PC-9 (cell line): ENCODE results near the gene KCNK4. TPM values are rescaled to one million over a fixed set of nuclear protein-coding genes. Genes with fewer than 3 reads are reported as not detected.

Source experiments
- BruUV-seq: library from RNA; stranded (reverse); fragments of 400-500 nt; replicated peaks from 2 replicates; lab custom pipeline; 2021; lab: Mats Ljungman, UMichigan
- CTCF ChIA-PET: fragments of 300-600 bp; sonication (Branson Sonifier 250); formaldehyde crosslinking; loops from one replicate; lab custom pipeline; 2022; ENCODE audit warnings: antibody characterized with exemption; lab: Charles Lee
- POLR2A ChIA-PET: fragments of 300-600 bp; sonication (Branson Sonifier 250); formaldehyde crosslinking; loops from one replicate; lab custom pipeline; 2022; ENCODE audit warnings: antibody characterized with exemption; ENCODE audit not compliant: unreplicated experiment; lab: Charles Lee
- DNase-seq, 2 experiments: peaks; one replicate each; pipeline versions ENCODE4 v3.0.0 to v3.0.0-alpha.2; 2015 to 2022; ENCODE audit warnings: mixed read lengths in 1 of 2
- H2AFZ ChIP-seq: fragments of 200-600 bp; sonication (generic); 2 replicates; pipeline ENCODE4 v1.8.1; 2017; ENCODE audit warnings: antibody characterized with exemption
- H3F3A ChIP-seq: fragments of 200-600 bp; sonication (generic); 2 replicates; pipeline ENCODE4 v1.8.1; 2017; ENCODE audit warnings: antibody characterized with exemption, mild to moderate bottlenecking, low read depth; ENCODE audit not compliant: insufficient read depth
- H3K27ac ChIP-seq: fragments of 200-600 bp; sonication (generic); 2 replicates; pipeline ENCODE4 v1.6.1; 2016; ENCODE audit warnings: mixed run types
- H3K27me3 ChIP-seq: fragments of 200-600 bp; sonication (generic); 2 replicates; pipeline ENCODE4 v1.6.1; 2016; ENCODE audit warnings: low read depth, mixed run types; ENCODE audit not compliant: insufficient read depth
- H3K36me3 ChIP-seq: fragments of 200-600 bp; sonication (generic); 2 replicates; pipeline ENCODE4 v1.6.1; 2016; ENCODE audit warnings: low read depth, mixed run types
- H3K4me1 ChIP-seq: fragments of 200-600 bp; sonication (generic); replicated peaks from 2 replicates; pipeline ENCODE4 v1.6.1; 2016; ENCODE audit warnings: mixed run types; ENCODE audit not compliant: insufficient read depth
- H3K4me2 ChIP-seq: fragments of 200-600 bp; sonication (generic); 2 replicates; pipeline ENCODE4 v1.6.1; 2017; ENCODE audit warnings: mixed run types
- H3K4me3 ChIP-seq: fragments of 200-600 bp; sonication (generic); 2 replicates; pipeline ENCODE4 v1.6.1; 2016; ENCODE audit warnings: mixed run types
- H3K79me2 ChIP-seq: fragments of 200-600 bp; sonication (generic); 2 replicates; pipeline ENCODE4 v1.6.1; 2017; ENCODE audit warnings: low read depth, mixed run types
- H3K9me2 ChIP-seq: fragments of 200-600 bp; sonication (generic); 2 replicates; pipeline ENCODE4 v1.8.1; 2017; ENCODE audit warnings: mild to moderate bottlenecking; ENCODE audit not compliant: insufficient read depth
- H3K9me3 ChIP-seq: fragments of 200-600 bp; sonication (generic); 2 replicates; pipeline ENCODE4 v1.8.1; 2016; ENCODE audit warnings: low read depth; ENCODE audit not compliant: insufficient read depth
- H4K20me1 ChIP-seq: fragments of 200-600 bp; sonication (generic); 2 replicates; pipeline ENCODE4 v1.8.1; 2017; ENCODE audit not compliant: insufficient read depth
- EZH2 ChIP-seq: fragments of 200-600 bp; sonication (generic); IDR thresholded peaks from 2 replicates; pipeline ENCODE4 v1.8.0; 2017; ENCODE audit warnings: antibody characterized with exemption, low read depth
- intact Hi-C: fragments of 100-400 bp; cut with micrococcal nuclease; formaldehyde crosslinking; loops from one replicate; pipeline ENCODE4 v1.10.0; 2022; ENCODE audit not compliant: unreplicated experiment
- total RNA-seq: library from RNA; stranded (reverse); gene quantifications from 2 replicates; pipeline ENCODE4 v1.2.3, GENCODE V29; 2021
- TF ChIP-seq, protein P1 (sequence below): fragments of 200-600 bp; sonication (generic); conservative IDR thresholded peaks from 2 replicates; pipeline ENCODE4 v1.6.1; 2017; ENCODE audit warnings: mixed run types, antibody characterized with exemption, mild to moderate bottlenecking, moderate library complexity

KCNK4 gene
- total RNA-seq, 1 experiment from 2014 or later = 0.57 TPM

GRCh38 chr11:64324692-64325469 is 33.8 kb downstream of the KCNK4 start:
- Histone ChIP-seq H3K9me3 (no peaks in the 10 kb centered on the region), H4K20me1 (no peaks in the 10 kb centered on the region), H3F3A (peaks cover 38% of the 10 kb centered on the region; the same call in 1 of the 2 replicates), H3K27me3 (no peaks in the 10 kb centered on the region), H3K27ac (0 out of 2 replicates have a peak overlapping the region, but pooled peaks have one; percentile 25), H3K4me2 (no peak overlapping the region), H3K9me2 (no peaks in the 10 kb centered on the region), H3K4me1 (peaks cover 23% of the 10 kb centered on the region), H2AFZ (no peak overlapping the region), H3K4me3 (no peak overlapping the region), H3K36me3 (peaks cover 7% of the 10 kb centered on the region; the same call in 1 of the 2 replicates), H3K79me2 (peaks cover 7% of the 10 kb centered on the region; the same call in 1 of the 2 replicates)
- ChIA-PET CTCF (interaction anchor here (0.6 to 1.4 kb wide), 4 partner anchors 29 to 124 kb away, joined by 3 to 7 read pairs (median 6); no protein-coding TSS in a partner anchor), POLR2A (no interaction called here)
- no TSS peak for BruUV-seq
- DNase-seq = peak; percentile 25 to 40
- TF ChIP-seq EZH2 = no peak
- TF ChIP-seq, protein P1, sequence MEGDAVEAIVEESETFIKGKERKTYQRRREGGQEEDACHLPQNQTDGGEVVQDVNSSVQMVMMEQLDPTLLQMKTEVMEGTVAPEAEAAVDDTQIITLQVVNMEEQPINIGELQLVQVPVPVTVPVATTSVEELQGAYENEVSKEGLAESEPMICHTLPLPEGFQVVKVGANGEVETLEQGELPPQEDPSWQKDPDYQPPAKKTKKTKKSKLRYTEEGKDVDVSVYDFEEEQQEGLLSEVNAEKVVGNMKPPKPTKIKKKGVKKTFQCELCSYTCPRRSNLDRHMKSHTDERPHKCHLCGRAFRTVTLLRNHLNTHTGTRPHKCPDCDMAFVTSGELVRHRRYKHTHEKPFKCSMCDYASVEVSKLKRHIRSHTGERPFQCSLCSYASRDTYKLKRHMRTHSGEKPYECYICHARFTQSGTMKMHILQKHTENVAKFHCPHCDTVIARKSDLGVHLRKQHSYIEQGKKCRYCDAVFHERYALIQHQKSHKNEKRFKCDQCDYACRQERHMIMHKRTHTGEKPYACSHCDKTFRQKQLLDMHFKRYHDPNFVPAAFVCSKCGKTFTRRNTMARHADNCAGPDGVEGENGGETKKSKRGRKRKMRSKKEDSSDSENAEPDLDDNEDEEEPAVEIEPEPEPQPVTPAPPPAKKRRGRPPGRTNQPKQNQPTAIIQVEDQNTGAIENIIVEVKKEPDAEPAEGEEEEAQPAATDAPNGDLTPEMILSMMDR = no peak
- intact Hi-C loops = no loop called here

- Histone ChIP-seq H3F3A (peaks cover 34% of the 10 kb centered on the region; the same call in 1 of the 2 replicates), H3K4me1 (peaks cover 17% of the 10 kb centered on the region), H2AFZ (no peak overlapping the region), H3K4me3 (no peak overlapping the region), H3K9me3 (no peaks in the 10 kb centered on the region), H4K20me1 (no peaks in the 10 kb centered on the region), H3K9me2 (no peaks in the 10 kb centered on the region), H3K27me3 (no peaks in the 10 kb centered on the region), H3K36me3 (no peaks in the 10 kb centered on the region), H3K79me2 (no peaks in the 10 kb centered on the region), H3K27ac (no peak overlapping the region), H3K4me2 (no peak overlapping the region)
- DNase-seq = peak in 1 of 2 experiments; percentile 31
- POLR2A ChIA-PET = interaction anchor here (0.7 kb wide), 1 partner anchor 20 kb away, joined by 12 read pairs; no protein-coding TSS in a partner anchor
- CTCF ChIA-PET = no interaction called here
- no peak for TF ChIP-seq EZH2
- TF ChIP-seq, protein P1 = no peak
- intact Hi-C loops = no loop called here
- BruUV-seq = no TSS peak
These were observed 36.3 kb downstream of the KCNK4 start for GRCh38 chr11:64327375-64327774.

DNA sequence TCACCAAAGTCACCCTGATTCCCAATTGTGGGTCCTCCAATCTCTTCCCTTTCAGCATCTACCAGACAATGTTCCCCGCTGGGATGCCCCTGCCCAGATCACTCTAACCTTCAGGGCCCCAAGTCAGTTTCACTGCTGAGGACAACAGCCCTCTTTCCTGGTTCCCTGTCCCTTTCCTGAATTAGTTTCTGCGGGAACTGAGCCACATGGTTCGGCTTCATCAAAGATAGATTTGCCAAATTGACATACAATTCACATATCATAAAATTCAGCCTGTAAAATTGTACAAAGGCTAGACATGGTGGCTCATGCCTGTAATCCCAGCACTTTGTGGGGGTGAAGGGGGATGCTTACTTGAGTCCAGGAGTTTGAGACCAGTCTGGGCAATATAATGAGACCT is 36.9 kb downstream of the KCNK4 start:
- Histone ChIP-seq H2AFZ (no peak overlapping the region), H3K36me3 (no peaks in the 10 kb centered on the region), H3K4me3 (no peak overlapping the region), H3K27me3 (no peaks in the 10 kb centered on the region), H3K9me2 (no peaks in the 10 kb centered on the region), H3K4me2 (no peak overlapping the region), H3K79me2 (no peaks in the 10 kb centered on the region), H3K9me3 (no peaks in the 10 kb centered on the region), H3F3A (peaks cover 40% of the 10 kb centered on the region; the same call in 1 of the 2 replicates), H3K27ac (no peak overlapping the region), H3K4me1 (peaks cover 23% of the 10 kb centered on the region), H4K20me1 (no peaks in the 10 kb centered on the region)
- BruUV-seq = no TSS peak
- CTCF ChIA-PET = no interaction called here
- intact Hi-C loops = no loop called here
- no peak for DNase-seq
- TF ChIP-seq, protein P1 = no peak
- no peak for TF ChIP-seq EZH2
- POLR2A ChIA-PET = no interaction called here
